GM19035 (cell line): Measurements from ENCODE around the gene DIAPH2.
A peak's percentile ranks its signal among the peaks of the same experiment; 100 is the strongest.

ENCODE experiments used
- ATAC-seq: cut with Tn5 transposase; IDR thresholded peaks from one replicate; pipeline ENCODE4 v1.9.1; 2021; ENCODE audit not compliant: unreplicated experiment

Gene DIAPH2

GRCh38 chrX:96684339-96685209 is at the start of gene DIAPH2:
DIAPH2 (plus strand) TSS chrX:96684842.
- peak; percentile 83 for ATAC-seq

- no peak for ATAC-seq
Observed at GRCh38 chrX:96650023-96650422, 34.6 kb upstream of the DIAPH2 start.

GRCh38 chrX:96655947-96656623 is 28.6 kb upstream of the DIAPH2 start:
- ATAC-seq, result no peak

- ATAC-seq, result no peak
Observed at GRCh38 chrX:96682516-96682915, 2.1 kb upstream of the DIAPH2 start.

GRCh38 chrX:96683997-96684338 is 674 bp upstream of the DIAPH2 start:
- no peak for ATAC-seq

- peak; percentile 36 for ATAC-seq
Observed at GRCh38 chrX:96685210-96686099, 813 bp downstream of the DIAPH2 start.

GRCh38 chrX:96687776-96688175 is 3.1 kb downstream of the DIAPH2 start:
- no peak for ATAC-seq

- ATAC-seq, result no peak
Observed at GRCh38 chrX:96688789-96689188, 4.1 kb downstream of the DIAPH2 start.

GRCh38 chrX:96689991-96690390 is 5.3 kb downstream of the DIAPH2 start:
- no peak for ATAC-seq

GRCh38 chrX:96692454-96692853 is 7.8 kb downstream of the DIAPH2 start:
- ATAC-seq, result no peak

- ATAC-seq, result no peak
Observed at GRCh38 chrX:96692890-96693289, 8.2 kb downstream of the DIAPH2 start.

GRCh38 chrX:96693407-96693806 is 8.8 kb downstream of the DIAPH2 start:
- ATAC-seq, result no peak

GRCh38 chrX:96696462-96696861 is 11.8 kb downstream of the DIAPH2 start:
- no peak for ATAC-seq

GRCh38 chrX:96700625-96701024 is 16.0 kb downstream of the DIAPH2 start:
- ATAC-seq, result no peak

GRCh38 chrX:96703379-96703778 is 18.7 kb downstream of the DIAPH2 start:
- no peak for ATAC-seq

GRCh38 chrX:96703816-96704215 is 19.2 kb downstream of the DIAPH2 start:
- no peak for ATAC-seq

GRCh38 chrX:96704629-96705028 is 20.0 kb downstream of the DIAPH2 start:
- no peak for ATAC-seq

- no peak for ATAC-seq
Observed at GRCh38 chrX:96705905-96706304, 21.3 kb downstream of the DIAPH2 start.

- ATAC-seq, result no peak
Observed at GRCh38 chrX:96707804-96708203, 23.2 kb downstream of the DIAPH2 start.

GRCh38 chrX:96710031-96710430 is 25.4 kb downstream of the DIAPH2 start:
- ATAC-seq, result no peak

GRCh38 chrX:96713303-96713702 is 28.7 kb downstream of the DIAPH2 start:
- no peak for ATAC-seq
